Measurements from ENCODE around the gene PEX14. TPM values are rescaled to one million over a fixed set of nuclear protein-coding genes. Genes with fewer than 3 reads are reported as not detected.
A peak's percentile ranks its signal among the peaks of the same experiment; 100 is the strongest.
"Not testable (repeated sequence)": the region's sequence is repeated elsewhere in the genome, so short reads cannot be mapped to it uniquely, and the experiment has no call there.

PEX14 gene
- total RNA-seq, 1 donor from 2014 or later = 22.7 TPM

GRCh38 chr1:10489291-10490055 lies 14.7 kb downstream of the PEX14 start:
- H3K4me3 Mint-ChIP-seq = no peak overlapping the region
- H3K4me1 Mint-ChIP-seq (ENCODE audit: low read depth) = peaks cover 13% of the 10 kb centered on the region
- DNase-seq (ENCODE audit: low spot score) = no peak
- H3K27ac Mint-ChIP-seq = no peak overlapping the region
- intact Hi-C loops (cut with micrococcal nuclease) = no loop called here
- no peaks in the 10 kb centered on the region for H3K9me3 Mint-ChIP-seq
- peaks cover 12% of the 10 kb centered on the region for H3K36me3 Mint-ChIP-seq (ENCODE audit: low read depth)
- H3K27me3 Mint-ChIP-seq (ENCODE audit: insufficient read depth) = no peaks in the 10 kb centered on the region

DNA sequence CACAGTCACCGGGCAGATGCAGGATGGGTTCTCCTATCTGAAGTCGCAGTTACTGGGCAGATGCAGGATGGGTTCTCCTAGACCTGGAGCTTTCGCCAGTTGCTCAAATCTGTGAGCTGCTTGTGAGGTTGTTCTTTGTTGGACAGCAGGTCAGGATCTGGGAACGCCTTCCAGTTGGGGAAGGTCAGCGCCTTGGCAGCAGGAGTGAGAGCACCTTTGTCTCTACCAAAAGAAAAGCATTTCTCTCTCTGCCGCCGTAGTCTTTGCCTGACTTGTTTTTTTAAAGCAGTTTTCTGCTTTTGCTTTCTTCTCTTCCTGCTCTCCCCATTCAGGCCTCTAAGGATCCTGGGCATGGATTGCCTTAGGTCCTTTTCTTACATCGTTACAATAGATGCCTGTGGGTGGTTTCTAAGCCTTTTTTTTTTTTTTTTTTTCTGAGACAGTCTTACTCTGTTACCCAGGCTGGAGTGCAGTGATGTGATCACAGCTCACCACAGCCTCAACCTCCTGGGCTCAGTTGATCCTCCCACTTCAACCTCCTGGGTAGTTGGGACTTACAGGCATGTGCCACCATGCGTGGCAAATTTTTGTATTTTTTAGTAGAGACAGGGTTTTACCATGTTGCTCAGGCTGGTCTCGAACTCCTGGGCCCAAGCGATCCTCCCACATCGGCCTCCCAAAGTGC lies 15.7 kb downstream of the PEX14 start:
- intact Hi-C loops (cut with micrococcal nuclease) = no loop called here
- no peaks in the 10 kb centered on the region for H3K27me3 Mint-ChIP-seq (ENCODE audit: insufficient read depth)
- H3K9me3 Mint-ChIP-seq = no peaks in the 10 kb centered on the region
- H3K27ac Mint-ChIP-seq = no peak overlapping the region
- DNase-seq (ENCODE audit: low spot score) = no peak
- peaks cover 23% of the 10 kb centered on the region for H3K4me1 Mint-ChIP-seq (ENCODE audit: low read depth)
- H3K36me3 Mint-ChIP-seq (ENCODE audit: low read depth) = peaks cover 8% of the 10 kb centered on the region
- no peak overlapping the region for H3K4me3 Mint-ChIP-seq

DNA sequence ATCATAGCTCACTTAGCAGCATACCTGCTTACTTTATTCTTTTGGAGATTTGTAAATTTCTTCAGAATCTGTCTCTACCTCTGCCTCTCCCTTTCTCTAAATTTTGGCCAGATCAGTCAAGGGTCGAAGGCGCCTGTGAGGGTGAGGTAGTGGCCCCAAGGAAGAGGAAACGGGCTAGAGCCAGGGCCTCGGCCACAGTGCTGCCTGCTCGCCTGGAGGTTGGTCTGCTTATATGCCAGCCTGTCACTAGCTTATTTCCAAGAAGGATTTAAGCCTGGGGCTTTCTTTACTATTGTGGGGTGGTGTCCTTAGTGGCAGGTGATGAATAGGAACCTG lies 19.6 kb downstream of the PEX14 start:
- intact Hi-C loops (cut with micrococcal nuclease) = loop anchor here (1.0 to 2.0 kb wide), 4 partner anchors 64 to 518 kb away; partner anchors contain the start of genes CENPS and TARDBP
- Mint-ChIP-seq H3K4me3 (peak overlapping the region; percentile 76), H3K4me1 (ENCODE audit: low read depth) (peaks cover 47% of the 10 kb centered on the region)

DNA sequence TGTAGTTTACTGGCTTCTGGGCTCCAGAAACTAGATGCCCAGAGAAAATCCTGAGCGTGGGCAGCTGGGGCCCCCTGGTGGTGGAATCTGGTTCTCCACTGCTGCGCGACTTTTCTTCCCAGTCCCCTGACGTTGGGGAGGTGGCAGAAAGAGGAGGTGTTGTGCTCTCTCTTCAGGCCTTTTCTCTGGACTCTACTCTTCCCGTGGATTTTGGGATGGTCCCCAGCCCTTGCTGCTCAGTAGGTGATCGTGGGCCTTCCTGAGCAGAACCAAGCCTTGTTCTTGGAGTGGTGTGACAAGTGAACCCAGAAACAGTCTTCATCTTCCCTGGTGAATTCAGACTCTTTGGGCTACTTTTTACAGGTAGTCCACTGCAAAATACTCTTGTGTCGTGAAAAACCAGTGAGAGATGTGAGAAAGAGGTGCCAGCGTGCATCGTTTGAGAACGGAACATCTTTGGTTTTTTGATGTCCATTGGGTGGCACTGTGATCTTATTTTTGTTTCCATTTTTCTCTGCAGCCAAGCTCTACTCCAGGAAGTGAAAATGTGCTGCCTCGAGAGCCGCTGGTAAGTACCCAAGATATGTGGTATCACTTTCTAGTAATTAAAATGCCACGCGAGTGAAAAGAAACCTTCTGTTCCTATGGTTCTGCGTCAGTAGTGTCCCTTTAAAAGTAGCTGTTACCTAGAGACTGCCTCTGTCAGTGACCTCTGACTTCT lies 20.2 kb downstream of the PEX14 start:
- Mint-ChIP-seq H3K4me3 (peak overlapping the region; percentile 76), H3K36me3 (ENCODE audit: low read depth) (peaks cover 6% of the 10 kb centered on the region), H3K4me1 (ENCODE audit: low read depth) (peaks cover 41% of the 10 kb centered on the region), H3K9me3 (no peaks in the 10 kb centered on the region), H3K27me3 (ENCODE audit: insufficient read depth) (no peaks in the 10 kb centered on the region), H3K27ac (peak overlapping the region; percentile 91)
- intact Hi-C loops (cut with micrococcal nuclease) = loop anchor here (1.0 to 5.0 kb wide), 9 partner anchors 16 to 517 kb away; partner anchors contain the start of genes CENPS, DFFA and TARDBP
- DNase-seq (ENCODE audit: low spot score) = peak; percentile 72

More for the DNA sequence above, 19.6 kb downstream of the PEX14 start:
- Mint-ChIP-seq H3K27me3 (ENCODE audit: insufficient read depth) (no peaks in the 10 kb centered on the region), H3K27ac (peak overlapping the region; percentile 91), H3K9me3 (no peaks in the 10 kb centered on the region), H3K36me3 (ENCODE audit: low read depth) (peaks cover 12% of the 10 kb centered on the region)
- DNase-seq (ENCODE audit: low spot score) = no peak

- Mint-ChIP-seq H3K4me3 (peak overlapping the region; percentile 76), H3K27me3 (ENCODE audit: insufficient read depth) (no peaks in the 10 kb centered on the region), H3K9me3 (no peaks in the 10 kb centered on the region), H3K36me3 (ENCODE audit: low read depth) (peaks cover 5% of the 10 kb centered on the region), H3K27ac (peak overlapping the region; percentile 91), H3K4me1 (ENCODE audit: low read depth) (peaks cover 40% of the 10 kb centered on the region)
- intact Hi-C loops (cut with micrococcal nuclease) = loop anchor here (1.0 to 5.0 kb wide), 6 partner anchors 16 to 445 kb away; partner anchors contain the start of gene DFFA
- no peak for DNase-seq (ENCODE audit: low spot score)
These were observed 20.7 kb downstream of the PEX14 start for GRCh38 chr1:10495475-10495817.

DNA sequence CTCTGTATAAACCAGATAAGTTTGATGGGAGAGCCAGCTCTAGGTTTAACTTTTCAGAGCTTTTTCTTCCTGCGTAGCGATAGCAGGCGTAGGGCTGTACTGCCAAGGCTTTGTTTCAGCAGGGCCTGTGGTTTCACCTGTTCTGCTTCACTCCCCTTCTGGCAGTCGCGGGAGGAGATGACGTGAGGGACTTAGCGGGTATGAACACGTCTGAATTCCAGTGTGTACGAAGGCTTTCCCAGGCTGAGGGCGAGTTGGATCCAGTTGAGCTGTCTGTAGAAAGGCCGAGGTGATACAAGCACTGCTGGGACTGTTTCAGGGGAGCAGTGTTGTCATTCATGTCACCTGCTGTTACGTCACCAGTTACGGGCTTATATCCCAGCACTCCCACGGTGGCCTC lies 21.2 kb downstream of the PEX14 start:
- no peaks in the 10 kb centered on the region for H3K9me3 Mint-ChIP-seq
- peaks cover 40% of the 10 kb centered on the region for H3K4me1 Mint-ChIP-seq (ENCODE audit: low read depth)
- H3K36me3 Mint-ChIP-seq (ENCODE audit: low read depth) = peaks cover 5% of the 10 kb centered on the region
- no peak for DNase-seq (ENCODE audit: low spot score)
- H3K27ac Mint-ChIP-seq = peak overlapping the region; percentile 80
- H3K27me3 Mint-ChIP-seq (ENCODE audit: insufficient read depth) = no peaks in the 10 kb centered on the region
- intact Hi-C loops (cut with micrococcal nuclease) = loop anchor here (1.0 to 5.0 kb wide), 6 partner anchors 15 to 445 kb away; partner anchors contain the start of gene DFFA
- H3K4me3 Mint-ChIP-seq = peak overlapping the region; percentile 76

DNA sequence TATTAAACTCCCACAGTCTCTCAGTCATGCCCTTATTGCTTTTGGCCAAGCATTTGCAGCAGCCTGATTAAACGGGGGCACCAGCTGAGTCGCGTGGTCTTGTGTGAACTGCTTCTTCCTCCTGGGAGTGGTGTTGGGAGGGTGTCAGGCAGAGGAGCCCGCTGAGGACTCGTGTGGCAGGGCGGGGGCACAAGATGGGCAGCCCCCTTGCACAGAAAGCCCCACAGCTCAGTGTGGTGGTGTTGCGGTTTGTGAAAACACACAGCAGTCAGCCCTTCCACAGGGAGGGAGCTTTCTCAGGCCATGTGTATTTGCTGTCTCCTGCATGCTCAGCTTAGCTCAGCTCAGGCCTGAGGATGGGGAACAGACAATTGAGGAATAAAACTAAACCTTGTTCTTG lies 22.4 kb downstream of the PEX14 start:
- H3K27me3 Mint-ChIP-seq (ENCODE audit: insufficient read depth) = no peaks in the 10 kb centered on the region
- intact Hi-C loops (cut with micrococcal nuclease) = loop anchor here (5.0 kb wide), 1 partner anchor 195 kb away; no protein-coding TSS in a partner anchor
- H3K9me3 Mint-ChIP-seq = no peaks in the 10 kb centered on the region
- no peak for DNase-seq (ENCODE audit: low spot score)
- peaks cover 45% of the 10 kb centered on the region for H3K4me1 Mint-ChIP-seq (ENCODE audit: low read depth)
- H3K36me3 Mint-ChIP-seq (ENCODE audit: low read depth) = peaks cover 5% of the 10 kb centered on the region
- H3K27ac Mint-ChIP-seq = no peak overlapping the region
- no peak overlapping the region for H3K4me3 Mint-ChIP-seq

GRCh38 chr1:10498231-10498630 lies 23.5 kb downstream of the PEX14 start:
- DNase-seq (ENCODE audit: low spot score) = no peak
- intact Hi-C loops (cut with micrococcal nuclease) = loop anchor here (5.0 kb wide), 1 partner anchor 194 kb away; no protein-coding TSS in a partner anchor
- Mint-ChIP-seq H3K27me3 (ENCODE audit: insufficient read depth) (no peaks in the 10 kb centered on the region), H3K4me3 (no peak overlapping the region), H3K27ac (peak overlapping the region; percentile 77), H3K9me3 (no peaks in the 10 kb centered on the region), H3K36me3 (ENCODE audit: low read depth) (peaks cover 5% of the 10 kb centered on the region), H3K4me1 (ENCODE audit: low read depth) (peaks cover 49% of the 10 kb centered on the region)

GRCh38 chr1:10502206-10502605 lies 27.5 kb downstream of the PEX14 start:
- Mint-ChIP-seq H3K9me3 (no peaks in the 10 kb centered on the region), H3K27me3 (ENCODE audit: insufficient read depth) (no peaks in the 10 kb centered on the region), H3K4me1 (ENCODE audit: low read depth) (peaks cover 27% of the 10 kb centered on the region), H3K27ac (peak overlapping the region; percentile 67), H3K36me3 (ENCODE audit: low read depth) (peaks cover 3% of the 10 kb centered on the region), H3K4me3 (no peak overlapping the region)
- DNase-seq (ENCODE audit: low spot score) = no peak
- intact Hi-C loops (cut with micrococcal nuclease) = no loop called here

- intact Hi-C loops (cut with micrococcal nuclease) = no loop called here
- Mint-ChIP-seq H3K4me3 (no peak overlapping the region), H3K9me3 (no peaks in the 10 kb centered on the region), H3K36me3 (ENCODE audit: low read depth) (peaks cover 2% of the 10 kb centered on the region), H3K27ac (no peak overlapping the region), H3K4me1 (ENCODE audit: low read depth) (peaks cover 19% of the 10 kb centered on the region), H3K27me3 (ENCODE audit: insufficient read depth) (no peaks in the 10 kb centered on the region)
- no peak for DNase-seq (ENCODE audit: low spot score)
These were observed 29.5 kb downstream of the PEX14 start for GRCh38 chr1:10504249-10504648.

DNA sequence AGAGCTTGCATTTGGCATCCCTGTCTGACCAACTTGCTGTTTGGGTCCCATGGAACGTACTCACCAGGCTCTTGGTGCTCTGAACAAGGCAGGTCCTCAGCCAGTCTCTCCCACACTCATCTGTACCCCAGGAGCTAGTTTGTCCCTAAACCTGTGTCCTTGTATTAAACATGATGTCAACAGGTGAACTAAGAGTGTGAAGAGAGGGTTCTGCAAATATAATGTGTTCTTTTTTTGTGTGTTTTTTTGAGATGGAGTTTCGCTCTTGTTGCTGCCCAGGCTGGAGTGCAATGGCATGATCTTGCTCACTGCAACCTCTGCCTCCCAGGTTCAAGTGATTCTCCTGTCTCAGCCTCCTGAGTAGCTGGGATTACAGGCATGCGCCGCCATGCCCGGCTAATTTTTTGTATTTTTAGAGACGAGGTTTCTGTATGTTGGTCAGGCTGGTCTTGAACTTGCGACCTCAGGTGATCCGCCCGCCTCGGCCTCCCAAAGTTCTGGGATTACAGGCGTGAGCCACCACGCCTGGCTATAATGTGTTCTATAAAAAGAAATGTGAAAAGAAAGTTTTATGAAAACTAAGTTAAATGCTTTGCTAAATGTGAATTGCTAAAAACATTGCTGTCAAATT lies 31.4 kb downstream of the PEX14 start:
- H3K4me1 Mint-ChIP-seq (ENCODE audit: low read depth) = peaks cover 36% of the 10 kb centered on the region
- DNase-seq (ENCODE audit: low spot score); H3K36me3 Mint-ChIP-seq (ENCODE audit: low read depth); H3K27ac Mint-ChIP-seq; H3K27me3 Mint-ChIP-seq (ENCODE audit: insufficient read depth); intact Hi-C loops (cut with micrococcal nuclease); H3K9me3 Mint-ChIP-seq; H3K4me3 Mint-ChIP-seq: not testable (repeated sequence)

- Mint-ChIP-seq H3K36me3 (ENCODE audit: low read depth) (peaks cover 2% of the 10 kb centered on the region), H3K4me1 (ENCODE audit: low read depth) (peaks cover 41% of the 10 kb centered on the region), H3K9me3 (no peaks in the 10 kb centered on the region), H3K4me3 (no peak overlapping the region), H3K27me3 (ENCODE audit: insufficient read depth) (no peaks in the 10 kb centered on the region), H3K27ac (no peak overlapping the region)
- intact Hi-C loops (cut with micrococcal nuclease) = loop anchor here (1.0 kb wide), 1 partner anchor 361 kb away; no protein-coding TSS in a partner anchor
- no peak for DNase-seq (ENCODE audit: low spot score)
These were observed 31.9 kb downstream of the PEX14 start for GRCh38 chr1:10506677-10507047.

All from activated T-helper 1 cell treated with anti-CD3 and anti-CD28 coated beads, Interleukin-12 subunit alpha, Interleukin-12 subunit beta, Interleukin-2, Interleukin-4 antibody, amounts not matched to agents 30 ng/mL and 10 ng/mL and 1 ng/mL, durations not matched to agents 14 hours and 24 hours and 36 hours (primary cell).